GDM1 (cell line): Measurements from ENCODE around the gene MTSS2.

Experiments used
- DNase-seq: peaks from one replicate; lab custom pipeline; 2025; lab: John Stamatoyannopoulos, UW

MTSS2 gene, protein sequence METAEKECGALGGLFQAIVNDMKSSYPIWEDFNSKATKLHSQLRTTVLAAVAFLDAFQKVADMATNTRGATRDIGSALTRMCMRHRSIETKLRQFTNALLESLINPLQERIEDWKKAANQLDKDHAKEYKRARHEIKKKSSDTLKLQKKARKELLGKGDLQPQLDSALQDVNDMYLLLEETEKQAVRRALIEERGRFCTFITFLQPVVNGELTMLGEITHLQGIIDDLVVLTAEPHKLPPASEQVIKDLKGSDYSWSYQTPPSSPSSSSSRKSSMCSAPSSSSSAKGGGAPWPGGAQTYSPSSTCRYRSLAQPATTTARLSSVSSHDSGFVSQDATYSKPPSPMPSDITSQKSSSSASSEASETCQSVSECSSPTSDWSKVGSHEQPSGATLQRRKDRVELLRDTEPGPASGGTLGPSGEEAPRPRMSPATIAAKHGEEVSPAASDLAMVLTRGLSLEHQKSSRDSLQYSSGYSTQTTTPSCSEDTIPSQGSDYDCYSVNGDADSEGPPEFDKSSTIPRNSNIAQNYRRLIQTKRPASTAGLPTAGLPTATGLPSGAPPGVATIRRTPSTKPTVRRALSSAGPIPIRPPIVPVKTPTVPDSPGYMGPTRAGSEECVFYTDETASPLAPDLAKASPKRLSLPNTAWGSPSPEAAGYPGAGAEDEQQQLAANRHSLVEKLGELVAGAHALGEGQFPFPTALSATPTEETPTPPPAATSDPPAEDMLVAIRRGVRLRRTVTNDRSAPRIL

DNA sequence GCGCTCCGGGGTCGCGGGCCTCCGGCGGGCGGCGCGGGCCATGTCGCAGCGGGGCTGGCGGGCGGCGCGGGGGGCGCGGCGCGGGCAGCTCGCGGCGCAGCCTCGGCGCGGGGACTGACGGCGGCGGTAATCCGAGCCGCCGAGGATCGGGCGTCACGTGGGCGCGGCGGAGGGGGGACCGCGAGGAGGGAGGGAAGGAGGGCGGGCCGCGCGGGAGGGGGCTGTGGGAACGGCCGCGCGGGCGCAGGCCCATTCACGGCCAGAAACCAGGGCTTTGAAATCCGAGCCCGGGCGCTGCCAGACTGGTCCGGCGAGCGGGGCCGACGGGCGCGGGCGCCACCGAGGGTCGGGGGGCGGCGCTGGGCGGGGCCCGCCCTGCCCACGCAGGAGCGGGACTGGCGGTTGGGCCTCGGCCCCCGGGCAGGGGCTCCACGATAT lies at the start of gene MTSS2:
MTSS2 (minus strand) TSS at position 116 of the 438 bp plus-strand sequence. CDS start 262 bp downstream, outside the sequence.
- peak; percentile 22 for DNase-seq

DNA sequence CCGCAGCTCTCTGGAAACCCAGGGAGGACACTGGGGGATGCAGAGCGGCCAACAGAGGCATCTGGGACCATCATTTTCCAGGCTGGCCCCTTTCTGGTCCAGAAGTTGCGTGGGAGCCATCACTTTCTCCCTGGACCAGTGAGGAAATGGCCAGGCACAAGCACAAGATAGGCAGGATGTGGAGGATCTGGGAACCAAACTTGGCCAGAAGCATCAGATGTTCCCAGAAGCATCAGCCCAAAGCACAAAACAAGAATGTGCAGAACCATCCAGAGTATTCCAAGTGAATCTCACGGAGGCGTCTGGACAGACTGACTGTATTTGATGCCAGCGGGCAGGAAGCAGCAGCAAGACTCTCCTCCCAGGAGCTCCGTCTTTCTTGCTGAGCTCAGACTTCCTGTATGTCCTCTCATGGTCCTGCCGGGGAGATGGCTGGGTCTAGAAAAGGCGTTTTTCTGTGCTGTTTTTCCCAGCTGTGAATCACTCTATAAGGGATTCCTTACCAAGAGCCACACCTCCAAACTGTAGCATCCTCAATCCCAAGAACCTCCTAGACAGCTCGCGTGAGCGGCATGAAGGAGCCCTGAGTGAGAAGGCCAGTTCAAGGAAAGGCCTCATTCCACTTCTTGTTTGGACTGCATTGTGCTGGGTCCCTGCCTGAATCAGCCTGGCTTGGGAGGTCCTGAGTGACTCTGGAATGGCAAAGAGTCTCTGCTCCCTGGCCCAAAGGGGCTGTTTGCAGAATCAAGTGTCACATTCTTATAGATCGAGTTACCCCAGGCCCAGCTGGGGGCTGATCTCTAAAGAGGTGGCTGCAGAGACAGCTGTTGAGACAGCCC lies 49.5 kb upstream of the MTSS2 start:
- no peak for DNase-seq

DNA sequence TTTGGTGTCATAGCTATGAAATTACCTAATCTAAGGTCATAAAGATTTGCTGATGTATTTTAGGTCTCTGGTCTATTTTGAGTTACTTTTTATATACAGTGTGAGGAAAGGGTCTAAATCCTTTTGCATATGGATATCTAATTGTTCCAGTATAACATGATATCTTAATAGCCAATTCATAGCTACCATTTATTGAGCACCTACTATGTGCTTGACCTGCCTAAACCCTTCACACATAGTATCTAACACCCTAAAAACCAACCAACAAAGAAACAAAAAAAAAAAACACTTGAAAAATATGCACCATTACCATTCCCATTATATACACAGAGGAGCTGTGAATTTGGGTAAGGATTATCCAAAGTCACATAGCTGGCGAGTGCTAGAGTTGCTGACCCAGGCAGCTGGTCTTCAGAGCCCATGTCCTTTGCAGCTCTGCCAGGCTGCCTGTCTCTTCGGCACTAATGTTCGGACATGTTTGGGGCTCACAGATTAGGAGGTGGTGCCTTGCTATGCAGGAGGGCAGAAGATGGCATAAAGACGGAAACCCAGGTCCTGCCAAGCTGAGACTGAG lies 48.8 kb upstream of the MTSS2 start:
- DNase-seq, result no peak

DNA sequence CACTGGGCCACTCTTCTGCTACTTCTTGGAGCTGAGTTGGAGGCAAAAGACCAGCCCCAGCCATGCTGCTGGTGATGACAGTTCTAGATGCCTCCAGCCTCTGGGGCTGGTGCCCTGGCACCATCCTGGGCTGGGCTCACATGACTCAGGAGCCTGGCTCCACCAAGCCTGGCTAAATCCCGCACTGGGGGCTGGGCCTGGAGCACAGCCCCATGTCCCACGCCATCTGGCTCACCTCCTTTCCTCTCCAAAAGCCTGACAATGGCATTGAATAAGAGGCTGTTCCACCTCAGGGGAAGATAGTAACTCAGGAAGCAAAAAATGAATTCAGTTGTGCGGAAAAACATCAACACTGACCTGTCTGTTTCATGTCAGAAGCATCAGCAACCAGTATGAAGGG lies 45.1 kb upstream of the MTSS2 start:
- DNase-seq, result no peak

DNA sequence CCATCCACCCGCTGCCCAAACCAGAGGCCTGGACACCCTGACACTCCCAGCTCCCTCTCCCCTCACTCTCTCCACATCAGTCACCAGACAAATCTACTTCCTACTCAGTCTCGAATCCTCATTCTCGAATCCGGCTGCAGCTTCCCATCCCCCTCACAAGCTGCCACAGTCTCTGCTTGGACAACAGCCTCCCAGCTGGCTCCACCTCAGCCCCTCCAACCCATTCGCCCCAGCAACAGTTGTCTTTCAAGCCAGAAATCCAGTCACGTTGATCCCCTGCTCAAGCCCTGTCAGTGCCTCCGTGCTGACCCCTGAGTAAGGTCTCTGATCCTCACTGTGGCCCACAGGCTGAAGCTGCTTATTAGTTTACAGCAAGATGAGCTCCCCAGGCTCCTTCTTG lies 44.2 kb upstream of the MTSS2 start:
- no peak for DNase-seq

DNA sequence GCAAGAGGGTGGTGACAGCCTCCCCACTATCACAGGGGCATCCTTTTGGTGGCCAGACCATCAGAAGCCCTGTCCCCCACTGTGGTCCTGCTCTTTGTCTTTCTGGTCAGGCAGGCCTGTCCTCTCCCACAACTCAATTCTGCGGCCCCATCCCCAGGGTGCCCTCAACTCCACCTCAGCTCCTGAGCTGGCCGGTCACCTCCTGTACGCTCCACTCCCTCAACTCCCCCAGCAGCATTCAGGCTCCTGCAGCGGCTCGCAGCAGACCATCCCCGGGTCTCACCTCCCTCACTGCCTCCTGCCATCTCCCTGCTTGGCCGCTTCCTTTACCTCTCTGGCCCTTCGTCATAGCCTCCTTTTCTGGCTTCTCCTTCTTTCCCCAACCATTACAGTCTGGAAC lies 43.4 kb upstream of the MTSS2 start:
- no peak for DNase-seq

DNA sequence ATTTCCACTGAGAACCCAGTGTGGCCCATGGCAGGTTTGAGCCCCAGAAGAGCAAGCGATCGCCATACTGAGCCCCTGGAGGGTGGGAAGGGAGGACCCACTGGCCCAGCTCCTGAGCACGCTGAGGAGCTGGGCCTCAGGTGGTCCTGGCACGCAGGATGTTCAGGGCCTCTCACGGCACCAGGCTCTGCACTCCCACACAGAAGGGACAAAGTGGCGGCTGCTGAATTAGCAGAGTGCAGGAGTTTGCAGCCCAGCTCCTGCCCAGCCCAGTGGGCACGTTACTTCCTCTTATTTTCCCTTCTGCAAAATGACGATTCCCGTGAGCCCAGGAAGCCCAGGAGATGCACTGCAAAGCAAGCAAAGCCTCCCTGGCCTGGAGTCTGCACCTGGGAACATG lies 42.3 kb upstream of the MTSS2 start:
- no peak for DNase-seq

DNA sequence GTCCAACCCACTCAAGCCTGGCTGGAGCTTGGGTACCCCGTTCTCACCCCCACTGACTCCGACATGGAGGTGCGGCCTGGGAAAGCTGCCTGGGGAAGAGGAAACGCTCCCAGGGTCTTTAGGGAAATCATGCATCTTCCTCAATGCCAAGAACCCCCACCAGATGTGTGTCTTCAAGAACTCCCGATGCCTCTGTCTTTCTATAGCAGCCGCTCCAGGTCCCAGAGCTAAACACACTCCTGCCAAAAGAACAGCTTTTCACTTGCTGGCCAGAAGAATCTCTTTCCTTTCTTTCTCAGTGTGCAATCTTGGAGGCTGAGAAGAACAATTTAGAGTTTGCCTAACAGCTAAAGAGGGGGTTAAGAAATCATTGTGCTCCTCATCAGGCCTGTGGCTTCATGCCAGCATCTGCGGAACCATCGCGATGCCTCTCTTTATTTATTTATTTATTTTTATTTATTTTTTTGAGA lies 41.1 kb upstream of the MTSS2 start:
- DNase-seq, result no peak

DNA sequence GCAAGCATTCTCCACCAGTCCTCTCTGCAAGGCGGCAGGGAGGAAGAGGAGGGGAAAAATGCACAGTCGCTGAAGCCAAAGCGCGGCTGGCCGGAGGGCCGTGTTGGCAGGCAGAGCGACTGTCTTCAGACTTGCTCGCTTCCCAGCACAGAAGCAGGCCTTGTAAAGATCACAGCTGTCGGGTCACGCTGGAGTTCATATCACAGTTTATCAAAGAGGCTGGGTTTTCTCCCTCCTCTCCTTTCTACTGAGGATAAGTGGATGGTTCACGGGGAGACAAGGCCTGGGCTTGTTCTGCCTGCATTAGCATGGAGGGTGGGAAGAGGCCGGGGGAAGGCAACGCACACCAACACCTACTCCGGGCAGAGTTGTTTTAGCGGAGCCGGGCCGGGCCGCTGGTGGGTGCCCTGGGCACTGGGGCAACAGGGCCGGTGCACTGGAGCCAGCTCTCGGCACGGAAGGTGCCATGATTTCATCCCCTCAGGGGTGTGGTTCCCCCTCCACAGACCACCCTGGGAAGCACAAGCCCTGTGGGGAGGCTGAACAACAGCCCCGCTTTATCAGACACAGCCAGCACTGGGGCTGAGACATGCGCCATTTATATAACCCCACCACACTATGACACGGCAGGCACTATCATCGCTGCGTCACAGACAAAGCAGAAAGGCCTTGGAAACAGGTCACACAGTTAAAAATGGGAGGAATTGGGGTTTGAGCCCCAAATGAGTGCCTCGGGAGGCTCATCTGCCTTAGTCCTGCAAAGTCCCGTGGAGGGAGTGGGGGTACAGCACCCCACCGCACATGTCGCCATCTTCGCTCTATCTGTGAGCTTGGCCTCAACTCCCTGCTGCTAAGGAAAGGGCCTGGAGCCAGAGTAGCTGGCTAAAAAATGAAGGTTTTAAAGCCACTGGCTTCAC lies 40.3 kb upstream of the MTSS2 start:
- DNase-seq, result no peak

DNA sequence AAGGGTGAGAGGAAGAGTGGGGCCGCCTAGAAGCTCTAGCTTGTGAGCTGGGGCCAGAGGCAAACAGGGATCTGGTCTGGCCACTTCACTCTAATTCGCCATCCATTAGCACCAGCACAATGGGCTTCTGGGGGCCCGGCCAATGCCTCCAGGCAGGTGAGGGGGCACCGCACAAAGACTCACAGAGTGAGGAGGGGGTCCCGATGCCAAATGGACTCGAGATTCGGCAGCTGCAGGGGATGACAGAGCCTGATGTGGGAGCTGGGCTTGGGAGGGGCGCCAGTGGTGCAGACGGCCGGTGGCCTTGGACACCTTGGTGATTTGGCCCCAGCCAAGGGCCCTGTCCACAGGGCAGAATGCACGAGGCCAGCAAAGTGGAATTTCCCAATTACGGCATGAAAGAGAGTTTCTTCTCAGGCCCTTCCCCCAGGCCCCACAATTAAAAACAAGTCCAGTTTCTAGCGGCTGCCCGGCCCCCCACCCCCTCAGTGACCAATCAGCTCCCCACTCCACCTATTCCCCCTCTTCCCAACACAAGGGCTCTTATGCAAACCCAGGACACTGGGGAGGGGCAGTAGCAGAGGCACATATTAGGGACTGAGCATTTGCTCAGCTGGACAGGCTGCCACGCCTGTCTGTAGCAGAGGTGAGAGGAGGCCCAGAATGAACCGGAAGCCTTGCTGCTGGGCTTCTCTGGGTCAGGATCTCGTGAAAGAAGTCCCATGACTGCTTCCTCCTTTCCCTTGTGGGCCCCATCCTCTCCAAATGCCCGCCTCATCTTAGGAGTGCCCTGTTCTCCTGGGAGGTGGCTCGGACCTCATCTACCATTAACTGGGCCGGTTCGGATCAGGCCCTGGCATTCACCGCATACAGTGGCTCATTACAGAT lies 39.4 kb upstream of the MTSS2 start:
- no peak for DNase-seq

DNA sequence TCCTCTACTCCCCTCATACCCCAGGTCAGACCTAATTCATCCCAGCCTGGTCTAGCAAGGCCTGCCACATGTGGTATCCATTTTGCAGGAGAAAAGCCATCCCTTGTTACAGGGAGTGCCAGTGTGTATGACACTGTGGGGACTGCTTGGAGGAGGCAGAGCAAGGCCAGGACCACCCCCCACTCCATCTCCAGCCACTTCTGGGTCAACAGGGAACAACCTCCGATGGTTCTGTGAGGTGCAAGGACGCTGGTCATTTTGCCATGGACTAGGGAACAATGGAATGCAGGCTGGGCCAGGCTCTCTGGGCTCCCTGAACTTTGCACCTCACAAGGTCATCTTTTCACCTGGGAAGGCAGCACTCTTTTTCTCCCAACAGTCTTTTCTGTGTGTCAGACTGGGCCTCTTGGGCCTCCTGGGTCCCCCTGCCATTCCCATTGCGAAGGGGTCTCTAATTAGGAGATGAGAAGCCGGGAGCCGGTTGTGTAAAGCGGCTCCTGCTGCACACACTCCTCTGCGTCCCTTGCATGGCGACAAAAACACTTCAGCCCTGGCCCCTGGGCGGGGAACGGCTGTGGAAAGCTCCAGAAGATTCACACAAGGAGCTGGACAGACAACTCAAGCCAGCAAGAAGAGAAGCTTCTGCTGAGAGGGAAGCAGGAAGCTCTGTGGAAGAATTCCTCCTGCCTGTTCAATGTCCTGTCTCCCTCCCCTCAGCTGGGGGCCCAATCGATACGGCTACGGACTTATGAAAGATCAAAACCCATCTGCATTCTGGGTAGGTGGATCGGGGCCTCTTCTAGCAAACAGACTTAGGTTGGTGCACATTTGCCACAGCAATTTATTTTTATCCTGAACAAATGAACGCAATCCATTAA lies 38.5 kb upstream of the MTSS2 start:
- DNase-seq, result no peak

DNA sequence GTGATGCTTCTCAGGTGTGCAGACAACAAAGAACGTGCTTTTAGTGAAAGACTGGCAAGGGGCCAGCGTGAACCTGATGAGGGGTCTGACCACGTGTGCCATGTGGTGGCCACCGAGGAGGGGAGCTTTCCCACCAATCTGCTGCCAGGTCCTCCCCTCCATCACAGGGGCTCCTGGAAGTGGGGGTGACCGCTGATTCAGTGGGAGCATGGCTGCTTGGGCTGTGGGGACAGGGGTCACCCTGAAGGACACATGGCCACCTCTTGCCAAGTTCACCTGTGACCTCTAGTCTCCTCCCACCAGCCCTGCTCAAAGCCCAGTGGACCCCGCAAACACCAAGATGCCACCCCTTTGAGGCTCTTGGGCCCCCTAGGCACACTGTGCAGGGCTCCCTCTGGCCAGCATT lies 37.9 kb upstream of the MTSS2 start:
- DNase-seq, result no peak

DNA sequence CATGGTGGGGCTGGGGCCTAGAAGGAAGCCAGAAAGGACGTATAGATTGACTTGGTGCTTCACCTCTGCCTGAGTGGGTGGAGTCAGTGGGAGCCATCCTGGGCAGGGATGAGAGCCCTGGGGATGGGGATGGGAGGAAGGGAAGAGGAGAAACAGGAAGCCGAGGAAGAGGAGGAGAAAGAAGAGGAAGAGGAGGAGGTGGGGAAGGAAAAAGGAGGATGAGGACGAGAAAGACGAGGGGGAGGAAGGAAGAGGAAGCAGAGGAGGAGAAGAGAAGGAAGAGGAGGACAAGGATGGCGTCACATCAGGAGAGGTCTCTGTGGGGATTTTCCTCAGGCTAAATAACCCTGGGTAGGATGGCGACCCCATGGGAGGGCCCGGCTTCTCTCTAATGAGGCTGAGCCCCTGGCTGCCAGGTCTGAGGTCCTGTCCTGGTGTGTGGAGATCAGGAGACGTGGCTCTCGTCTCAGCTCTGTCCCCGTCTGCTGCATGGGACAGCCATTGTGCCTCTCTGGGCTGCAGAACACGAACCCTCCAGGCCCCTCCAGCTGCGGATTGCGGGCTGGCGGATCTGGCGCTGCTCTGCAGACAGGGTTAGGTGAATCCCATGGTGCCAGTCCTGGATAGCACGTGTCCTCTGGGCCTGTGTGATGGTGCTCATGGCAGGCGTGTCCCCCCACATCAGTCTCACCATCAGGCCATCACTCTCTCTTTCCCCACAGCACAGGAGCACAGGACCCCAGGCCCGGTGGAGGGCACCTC lies 35.5 kb upstream of the MTSS2 start:
- no peak for DNase-seq

DNA sequence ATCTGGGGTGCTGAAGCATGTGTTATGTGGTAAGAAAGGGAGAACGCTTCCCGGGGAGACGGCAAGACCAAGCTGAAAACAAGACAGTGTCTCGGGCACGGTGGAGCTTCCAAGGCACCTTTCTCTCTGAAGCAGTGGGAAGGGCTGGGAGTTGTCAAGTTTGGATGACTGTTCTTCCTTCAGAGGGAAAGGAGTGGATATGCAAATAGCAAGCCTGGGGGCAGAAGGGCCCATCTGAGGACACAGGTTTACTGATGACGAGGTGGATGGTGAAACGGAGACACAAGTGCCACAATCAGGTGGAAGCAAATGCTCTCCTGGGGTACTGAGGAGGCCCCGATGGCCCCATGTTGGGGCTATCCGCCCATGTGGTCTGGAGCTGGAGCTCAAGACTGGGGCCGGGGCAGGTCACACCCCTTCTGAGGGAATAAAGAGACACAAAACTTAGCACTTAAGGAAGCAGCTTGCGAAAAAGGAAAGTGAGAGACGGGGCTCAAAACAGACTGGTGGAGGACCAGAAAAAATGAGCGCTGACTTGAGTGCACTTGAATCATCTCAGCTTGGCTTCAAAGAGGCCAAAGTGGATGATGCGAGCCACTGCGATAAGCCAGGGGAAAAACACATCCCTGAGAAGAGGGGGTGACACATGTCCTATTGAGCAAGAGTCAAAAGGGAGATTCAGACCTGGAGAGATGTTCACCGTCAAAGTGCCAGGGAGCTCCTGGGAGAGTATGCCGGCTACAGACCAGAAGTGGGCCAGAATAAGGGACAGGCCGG lies 34.8 kb upstream of the MTSS2 start:
- no peak for DNase-seq

DNA sequence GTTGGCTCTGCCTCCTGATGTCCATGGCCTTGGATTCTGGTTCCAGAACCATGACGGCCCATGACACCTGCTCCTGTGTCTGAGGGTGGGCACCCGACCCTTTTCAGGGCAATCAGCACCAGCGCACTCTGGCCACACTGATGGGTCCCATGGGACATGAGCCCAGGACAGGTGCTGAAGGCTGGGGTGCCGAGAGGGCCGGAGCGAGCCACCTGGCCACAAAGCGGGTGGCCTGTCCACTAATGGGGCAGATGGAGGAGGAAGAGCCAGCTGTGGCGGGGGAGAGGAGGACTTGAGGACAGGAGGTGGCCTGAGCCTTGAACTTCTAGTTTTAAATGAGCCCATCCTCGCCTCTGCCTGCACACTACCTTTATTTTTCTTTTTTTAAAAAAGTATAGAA lies 31.2 kb upstream of the MTSS2 start:
- no peak for DNase-seq

DNA sequence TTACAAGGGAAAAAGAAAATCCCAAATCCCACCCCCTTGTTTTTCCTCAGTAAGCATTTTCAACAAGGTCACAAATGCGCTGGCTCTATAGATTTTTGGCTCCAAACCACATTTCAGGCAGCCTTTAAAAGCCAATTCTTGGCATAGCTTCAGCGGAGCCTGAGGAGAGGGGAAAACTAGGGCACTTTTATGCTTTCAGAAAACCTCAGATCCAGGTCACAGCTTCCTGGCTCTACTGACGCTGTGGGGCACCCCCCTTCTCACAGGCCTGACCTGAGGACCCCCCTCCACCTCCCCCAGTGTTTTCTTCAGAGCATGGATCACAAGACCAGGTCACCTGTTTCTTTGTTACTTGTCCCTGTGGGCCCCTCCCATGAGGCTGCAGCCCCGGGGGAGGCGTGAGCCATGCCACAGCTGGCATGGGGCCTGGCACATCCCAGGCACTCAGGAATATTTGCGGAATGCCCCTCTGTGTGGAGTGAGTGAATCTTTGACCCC lies 30.1 kb upstream of the MTSS2 start:
- no peak for DNase-seq
